Measurements from ENCODE around the gene TRIM3. TPM values are rescaled to one million over a fixed set of nuclear protein-coding genes. Genes with fewer than 3 reads are reported as not detected.

TRIM3 gene
- total and polyA plus RNA-seq, 12 donors: 6.3 to 14.6 (median 9.4) TPM

GRCh38 chr11:6413791-6414201 lies 59.9 kb downstream of the TRIM3 start:
- Histone ChIP-seq H3K4me1 (peaks cover 0 to 33% (median 10%) of the 10 kb centered on the region in 9 donors), H3K27me3 (no peaks in the 10 kb centered on the region), H3K4me3 (no peak overlapping the region), H3K27ac (no peak overlapping the region), H3K36me3 (peaks cover 0 to 25% (median 6%) of the 10 kb centered on the region in 9 donors), H3K9me3 (no peaks in the 10 kb centered on the region)
- intact Hi-C loops (cut with DNase I): no loop called here
- TF ChIP-seq, protein P1, sequence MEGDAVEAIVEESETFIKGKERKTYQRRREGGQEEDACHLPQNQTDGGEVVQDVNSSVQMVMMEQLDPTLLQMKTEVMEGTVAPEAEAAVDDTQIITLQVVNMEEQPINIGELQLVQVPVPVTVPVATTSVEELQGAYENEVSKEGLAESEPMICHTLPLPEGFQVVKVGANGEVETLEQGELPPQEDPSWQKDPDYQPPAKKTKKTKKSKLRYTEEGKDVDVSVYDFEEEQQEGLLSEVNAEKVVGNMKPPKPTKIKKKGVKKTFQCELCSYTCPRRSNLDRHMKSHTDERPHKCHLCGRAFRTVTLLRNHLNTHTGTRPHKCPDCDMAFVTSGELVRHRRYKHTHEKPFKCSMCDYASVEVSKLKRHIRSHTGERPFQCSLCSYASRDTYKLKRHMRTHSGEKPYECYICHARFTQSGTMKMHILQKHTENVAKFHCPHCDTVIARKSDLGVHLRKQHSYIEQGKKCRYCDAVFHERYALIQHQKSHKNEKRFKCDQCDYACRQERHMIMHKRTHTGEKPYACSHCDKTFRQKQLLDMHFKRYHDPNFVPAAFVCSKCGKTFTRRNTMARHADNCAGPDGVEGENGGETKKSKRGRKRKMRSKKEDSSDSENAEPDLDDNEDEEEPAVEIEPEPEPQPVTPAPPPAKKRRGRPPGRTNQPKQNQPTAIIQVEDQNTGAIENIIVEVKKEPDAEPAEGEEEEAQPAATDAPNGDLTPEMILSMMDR (IDR thresholded peaks at IDR 0.05): no peak
- DNase-seq (no peak), ATAC-seq (no peak)
- WGBS, 2 donors: 87 to 90% methylated on average over 12 of the region's 12 CpGs

DNA sequence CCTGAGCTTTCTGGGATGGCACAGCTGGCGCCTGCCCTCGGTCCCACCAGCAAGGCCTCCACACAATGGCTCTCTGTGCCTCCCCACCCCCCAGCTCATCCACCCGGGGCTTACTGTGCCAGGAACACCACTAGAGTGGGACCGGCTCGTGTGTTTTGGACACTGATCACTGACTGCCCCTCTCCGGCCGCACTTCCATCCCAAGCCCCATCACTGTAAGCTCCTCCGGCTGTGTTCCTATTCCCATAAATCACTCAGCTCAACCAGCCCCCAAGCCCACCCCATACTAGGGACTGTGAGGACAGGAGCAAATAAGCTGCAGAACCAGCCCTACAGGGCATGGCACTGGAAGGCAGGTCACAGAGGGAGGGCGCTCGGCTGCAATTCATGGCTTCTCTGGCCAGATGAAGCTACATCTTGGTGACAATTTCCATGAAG lies 62.1 kb downstream of the TRIM3 start:
- DNase-seq (no peak), ATAC-seq (peak in 1 of 8 donors; percentile 22)
- WGBS, 2 donors: 95% methylated on average over 10 of the region's 10 CpGs
- intact Hi-C loops (cut with DNase I): no loop called here
- TF ChIP-seq, protein P1 (IDR thresholded peaks at IDR 0.05): no peak
- no peak overlapping the region for H3K4me3 ChIP-seq
- H3K36me3 ChIP-seq: peaks cover 0 to 37% (median 9%) of the 10 kb centered on the region in 9 donors
- H3K4me1 ChIP-seq: peaks cover 0 to 21% (median 0%) of the 10 kb centered on the region in 9 donors
- no peaks in the 10 kb centered on the region for H3K9me3 ChIP-seq
- H3K27ac ChIP-seq: no peak overlapping the region
- no peaks in the 10 kb centered on the region for H3K27me3 ChIP-seq

GRCh38 chr11:6410695-6411430 lies 62.9 kb downstream of the TRIM3 start:
- no peaks in the 10 kb centered on the region for H3K27me3 ChIP-seq
- H3K9me3 ChIP-seq: no peaks in the 10 kb centered on the region
- H3K4me3 ChIP-seq: no peak overlapping the region
- H3K4me1 ChIP-seq: peaks cover 0 to 19% (median 0%) of the 10 kb centered on the region in 9 donors
- TF ChIP-seq, protein P1 (IDR thresholded peaks at IDR 0.05): no peak
- peak in 2 of 8 donors; percentile 14 to 30 for ATAC-seq
- no peak overlapping the region for H3K27ac ChIP-seq
- intact Hi-C loops (cut with DNase I): no loop called here
- no peak for DNase-seq
- WGBS, 2 donors: 91 to 95% methylated on average over 23 of the region's 23 CpGs
- H3K36me3 ChIP-seq: peaks cover 0 to 43% (median 9%) of the 10 kb centered on the region in 9 donors

DNA sequence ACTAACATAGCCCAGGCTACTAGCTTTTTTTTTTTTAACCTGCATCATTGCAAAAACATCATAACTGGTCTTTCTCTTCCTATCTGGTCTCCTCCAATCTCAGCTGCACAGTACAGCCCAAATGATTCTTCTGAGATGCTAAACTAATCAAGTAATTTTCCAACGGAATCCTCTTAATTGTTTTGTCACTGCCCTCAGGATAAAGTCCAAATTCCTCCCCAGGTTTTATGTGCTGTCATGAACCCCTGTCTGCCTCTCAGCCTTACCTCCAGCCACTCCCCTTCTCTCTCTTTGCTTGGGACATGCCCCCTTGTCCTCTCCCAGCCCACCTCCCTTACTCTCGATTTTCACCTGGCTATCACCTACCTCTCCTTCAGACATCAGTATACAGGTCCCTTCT lies 67.4 kb downstream of the TRIM3 start:
- peaks cover 0 to 14% (median 0%) of the 10 kb centered on the region in 9 donors for H3K4me1 ChIP-seq
- no peaks in the 10 kb centered on the region for H3K9me3 ChIP-seq
- H3K27ac ChIP-seq: no peak overlapping the region
- peaks cover 0 to 72% (median 12%) of the 10 kb centered on the region in 9 donors for H3K36me3 ChIP-seq
- ATAC-seq (no peak), DNase-seq (no peak)
- no peak overlapping the region for H3K4me3 ChIP-seq
- TF ChIP-seq, protein P1 (IDR thresholded peaks at IDR 0.05): no peak
- 49 to 59% methylated on average over 2 of the region's 2 CpGs for WGBS, 2 donors
- intact Hi-C loops (cut with DNase I): no loop called here
- no peaks in the 10 kb centered on the region for H3K27me3 ChIP-seq
